ENCODE measurements around the gene ATP2B1. TPM values are rescaled to one million over a fixed set of nuclear protein-coding genes. Genes with fewer than 3 reads are reported as not detected.

ATP2B1 gene
- polyA plus RNA-seq, 1 donor = 95.6 TPM

GRCh38 chr12:89661706-89662330 is 46.8 kb downstream of the ATP2B1 start:
- no peak overlapping the region for H3K4me3 ChIP-seq (ENCODE audit: low read length)
- H3K4me1 ChIP-seq (ENCODE audit: control insufficient read depth, insufficient read depth, low read length) = peaks cover 3% of the 10 kb centered on the region
- DNase-seq = peak in 1 of 2 donors; percentile 15
- H3K27me3 ChIP-seq (ENCODE audit: control insufficient read depth, insufficient read depth, low read length) = no peaks in the 10 kb centered on the region
- peak overlapping the region; percentile 36 for H3K27ac ChIP-seq (ENCODE audit: low read length)
- WGBS (ENCODE audit: insufficient coverage, low lambda C conversion rate) = 20% methylated on average over 1 of the region's 4 CpGs
- H3K36me3 ChIP-seq (ENCODE audit: control insufficient read depth, insufficient read depth, low read length) = no peaks in the 10 kb centered on the region
- no peaks in the 10 kb centered on the region for H3K9me3 ChIP-seq (ENCODE audit: control insufficient read depth, low read depth, low read length)

- H3K4me3 ChIP-seq (ENCODE audit: low read length) = no peak overlapping the region
- peaks cover 1% of the 10 kb centered on the region for H3K36me3 ChIP-seq (ENCODE audit: control insufficient read depth, insufficient read depth, low read length)
- no peak overlapping the region for H3K27ac ChIP-seq (ENCODE audit: low read length)
- DNase-seq = no peak
- H3K9me3 ChIP-seq (ENCODE audit: control insufficient read depth, low read depth, low read length) = no peaks in the 10 kb centered on the region
- H3K27me3 ChIP-seq (ENCODE audit: control insufficient read depth, insufficient read depth, low read length) = no peaks in the 10 kb centered on the region
- peaks cover 3% of the 10 kb centered on the region for H3K4me1 ChIP-seq (ENCODE audit: control insufficient read depth, insufficient read depth, low read length)
- WGBS (ENCODE audit: insufficient coverage, low lambda C conversion rate) = no CpG with 5 or more reads among the region's 1 CpG
Measured at GRCh38 chr12:89657739-89658138, 50.9 kb downstream of the ATP2B1 start.

DNA sequence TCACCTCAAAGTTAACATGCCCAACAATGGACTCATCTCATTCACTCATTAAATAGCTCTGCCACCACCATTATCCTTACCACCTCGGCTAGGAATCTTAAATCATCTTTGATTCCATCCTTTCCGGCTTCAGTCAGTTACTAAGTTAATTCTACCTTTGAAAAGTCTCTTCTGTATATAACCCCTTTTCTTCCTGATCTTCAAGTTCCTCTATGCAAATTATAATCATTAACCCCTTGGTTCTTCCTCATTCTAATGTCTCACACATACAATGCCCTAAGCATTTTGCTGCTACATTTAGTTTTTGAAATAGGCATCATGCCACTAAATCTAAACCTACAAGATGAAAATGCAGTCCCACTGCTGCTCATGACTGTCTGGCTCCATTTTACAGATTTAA is 51.6 kb downstream of the ATP2B1 start:
- peaks cover 3% of the 10 kb centered on the region for H3K4me1 ChIP-seq (ENCODE audit: control insufficient read depth, insufficient read depth, low read length)
- H3K9me3 ChIP-seq (ENCODE audit: control insufficient read depth, low read depth, low read length) = no peaks in the 10 kb centered on the region
- H3K27ac ChIP-seq (ENCODE audit: low read length) = no peak overlapping the region
- no peak overlapping the region for H3K4me3 ChIP-seq (ENCODE audit: low read length)
- H3K27me3 ChIP-seq (ENCODE audit: control insufficient read depth, insufficient read depth, low read length) = no peaks in the 10 kb centered on the region
- DNase-seq = no peak
- peaks cover 4% of the 10 kb centered on the region for H3K36me3 ChIP-seq (ENCODE audit: control insufficient read depth, insufficient read depth, low read length)
- 100% methylated on average over 2 of the region's 2 CpGs for WGBS (ENCODE audit: insufficient coverage, low lambda C conversion rate)

- H3K27ac ChIP-seq (ENCODE audit: low read length) = peak overlapping the region; percentile 18
- H3K4me3 ChIP-seq (ENCODE audit: low read length) = no peak overlapping the region
- no peaks in the 10 kb centered on the region for H3K9me3 ChIP-seq (ENCODE audit: control insufficient read depth, low read depth, low read length)
- DNase-seq = peak; percentile 28 to 68
- H3K36me3 ChIP-seq (ENCODE audit: control insufficient read depth, insufficient read depth, low read length) = peaks cover 4% of the 10 kb centered on the region
- H3K4me1 ChIP-seq (ENCODE audit: control insufficient read depth, insufficient read depth, low read length) = peaks cover 3% of the 10 kb centered on the region
- H3K27me3 ChIP-seq (ENCODE audit: control insufficient read depth, insufficient read depth, low read length) = no peaks in the 10 kb centered on the region
- WGBS (ENCODE audit: insufficient coverage, low lambda C conversion rate) = 60% methylated on average over 1 of the region's 1 CpG
Measured at GRCh38 chr12:89655841-89656240, 52.8 kb downstream of the ATP2B1 start.

- WGBS (ENCODE audit: insufficient coverage, low lambda C conversion rate) = no CpG with 5 or more reads among the region's 4 CpGs
Measured at GRCh38 chr12:89651192-89651591, 57.4 kb downstream of the ATP2B1 start.

GRCh38 chr12:89650239-89650638 is 58.4 kb downstream of the ATP2B1 start:
- whole genome bisulfite sequencing (ENCODE audit: insufficient coverage, low lambda C conversion rate) = 100% methylated on average over 1 of the region's 2 CpGs
- no peak for DNase-seq
- H3K27ac ChIP-seq (ENCODE audit: low read length) = no peak overlapping the region
- H3K9me3 ChIP-seq (ENCODE audit: control insufficient read depth, low read depth, low read length) = no peaks in the 10 kb centered on the region
- H3K4me1 ChIP-seq (ENCODE audit: control insufficient read depth, insufficient read depth, low read length) = peaks cover 8% of the 10 kb centered on the region
- peaks cover 26% of the 10 kb centered on the region for H3K36me3 ChIP-seq (ENCODE audit: control insufficient read depth, insufficient read depth, low read length)
- no peak overlapping the region for H3K4me3 ChIP-seq (ENCODE audit: low read length)
- H3K27me3 ChIP-seq (ENCODE audit: control insufficient read depth, insufficient read depth, low read length) = no peaks in the 10 kb centered on the region

More at GRCh38 chr12:89651192-89651591, 57.4 kb downstream of the ATP2B1 start:
- H3K4me1 ChIP-seq (ENCODE audit: control insufficient read depth, insufficient read depth, low read length) = peaks cover 8% of the 10 kb centered on the region
- peaks cover 23% of the 10 kb centered on the region for H3K36me3 ChIP-seq (ENCODE audit: control insufficient read depth, insufficient read depth, low read length)
- H3K4me3 ChIP-seq (ENCODE audit: low read length) = no peak overlapping the region
- no peaks in the 10 kb centered on the region for H3K27me3 ChIP-seq (ENCODE audit: control insufficient read depth, insufficient read depth, low read length)
- no peak for DNase-seq
- H3K27ac ChIP-seq (ENCODE audit: low read length) = no peak overlapping the region
- H3K9me3 ChIP-seq (ENCODE audit: control insufficient read depth, low read depth, low read length) = no peaks in the 10 kb centered on the region

DNA sequence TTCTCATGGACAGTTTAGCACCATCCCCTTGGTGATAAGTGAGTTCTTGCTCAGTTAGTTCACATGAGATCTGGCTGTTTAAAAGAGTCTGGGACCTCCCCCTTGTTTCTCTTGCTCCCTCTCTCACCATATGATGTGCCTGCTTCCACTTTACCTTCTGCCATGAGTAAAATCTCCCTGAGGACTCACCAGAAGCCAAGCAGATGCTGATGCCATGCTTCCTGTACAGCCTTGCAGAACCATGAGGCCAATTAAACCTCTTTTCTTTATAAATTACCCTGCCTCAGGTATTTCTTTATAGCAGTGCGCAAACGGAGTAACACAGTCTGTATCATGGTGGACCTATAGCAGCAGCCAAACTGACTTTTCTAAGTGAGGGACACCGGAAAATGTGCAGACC is 58.8 kb downstream of the ATP2B1 start:
- Histone ChIP-seq H3K27me3 (ENCODE audit: control insufficient read depth, insufficient read depth, low read length) (no peaks in the 10 kb centered on the region), H3K4me3 (ENCODE audit: low read length) (no peak overlapping the region), H3K36me3 (ENCODE audit: control insufficient read depth, insufficient read depth, low read length) (peaks cover 26% of the 10 kb centered on the region), H3K4me1 (ENCODE audit: control insufficient read depth, insufficient read depth, low read length) (peaks cover 8% of the 10 kb centered on the region), H3K9me3 (ENCODE audit: control insufficient read depth, low read depth, low read length) (no peaks in the 10 kb centered on the region), H3K27ac (ENCODE audit: low read length) (no peak overlapping the region)
- WGBS (ENCODE audit: insufficient coverage, low lambda C conversion rate) = no CpG with 5 or more reads among the region's 3 CpGs
- DNase-seq = no peak

DNA sequence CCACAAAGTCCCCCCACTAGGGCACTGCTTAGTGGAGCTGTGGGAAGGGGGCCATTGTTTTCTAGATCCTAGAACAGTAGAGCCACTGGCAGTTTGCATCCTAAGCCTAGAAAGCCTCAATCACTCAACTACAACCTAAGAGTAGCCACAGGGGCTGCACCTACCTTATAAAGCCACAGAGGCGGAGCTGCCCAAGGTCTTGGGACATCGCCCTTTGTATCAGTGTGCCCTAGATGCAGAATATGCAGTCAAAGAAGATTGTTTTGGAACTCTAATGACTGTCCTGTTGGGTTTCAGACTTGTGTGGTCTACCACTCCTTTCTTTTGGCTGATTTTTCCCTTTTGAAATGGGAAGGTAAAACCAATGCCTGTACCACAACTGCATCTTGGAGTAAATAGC is 59.5 kb downstream of the ATP2B1 start:
- WGBS (ENCODE audit: insufficient coverage, low lambda C conversion rate) = no CpG with 5 or more reads among the region's 2 CpGs
- H3K27ac ChIP-seq (ENCODE audit: low read length) = peak overlapping the region; percentile 40
- no peak overlapping the region for H3K4me3 ChIP-seq (ENCODE audit: low read length)
- H3K36me3 ChIP-seq (ENCODE audit: control insufficient read depth, insufficient read depth, low read length) = peaks cover 26% of the 10 kb centered on the region
- H3K27me3 ChIP-seq (ENCODE audit: control insufficient read depth, insufficient read depth, low read length) = no peaks in the 10 kb centered on the region
- no peak for DNase-seq
- peaks cover 11% of the 10 kb centered on the region for H3K4me1 ChIP-seq (ENCODE audit: control insufficient read depth, insufficient read depth, low read length)
- H3K9me3 ChIP-seq (ENCODE audit: control insufficient read depth, low read depth, low read length) = no peaks in the 10 kb centered on the region

DNA sequence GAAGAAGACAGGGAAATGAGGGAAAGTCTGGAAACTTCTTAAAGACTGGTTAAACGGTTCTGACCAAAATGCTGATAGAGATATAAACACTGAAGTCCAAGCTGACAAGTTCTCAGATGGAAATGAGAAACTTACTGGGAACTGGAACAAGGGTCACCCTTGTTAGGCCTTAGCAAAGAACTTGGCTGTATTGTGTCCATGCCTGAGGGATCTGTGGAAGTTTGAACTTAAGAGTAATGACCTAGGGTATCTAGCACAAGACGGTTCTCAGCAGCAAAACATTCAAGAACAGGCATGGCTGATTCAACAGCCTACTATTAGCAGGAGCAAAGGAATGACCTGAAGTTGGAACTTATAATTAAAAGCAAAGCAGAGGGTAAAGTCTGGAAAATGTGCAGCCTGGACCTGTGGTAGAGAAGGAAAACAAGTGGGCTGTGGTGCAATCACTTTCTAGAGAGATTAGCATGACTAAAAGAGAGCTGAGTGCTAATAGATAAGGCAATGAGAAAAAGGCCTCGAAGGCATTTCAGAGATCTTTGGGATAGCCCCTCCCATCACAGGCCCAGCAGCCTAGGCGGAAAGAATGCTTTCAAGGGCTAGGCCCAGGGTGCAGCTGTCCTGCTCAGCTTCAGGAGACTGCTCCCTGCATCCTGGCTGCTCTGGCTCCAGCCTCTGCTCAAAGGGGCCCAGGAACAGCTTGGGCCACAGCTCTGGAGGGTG is 60.3 kb downstream of the ATP2B1 start:
- peak; percentile 63 to 81 for DNase-seq
- peaks cover 26% of the 10 kb centered on the region for H3K36me3 ChIP-seq (ENCODE audit: control insufficient read depth, insufficient read depth, low read length)
- no peaks in the 10 kb centered on the region for H3K9me3 ChIP-seq (ENCODE audit: control insufficient read depth, low read depth, low read length)
- peak overlapping the region; percentile 54 for H3K27ac ChIP-seq (ENCODE audit: low read length)
- no peaks in the 10 kb centered on the region for H3K27me3 ChIP-seq (ENCODE audit: control insufficient read depth, insufficient read depth, low read length)
- H3K4me1 ChIP-seq (ENCODE audit: control insufficient read depth, insufficient read depth, low read length) = peaks cover 11% of the 10 kb centered on the region
- no peak overlapping the region for H3K4me3 ChIP-seq (ENCODE audit: low read length)
- 33% methylated on average over 2 of the region's 4 CpGs for WGBS (ENCODE audit: insufficient coverage, low lambda C conversion rate)

DNA sequence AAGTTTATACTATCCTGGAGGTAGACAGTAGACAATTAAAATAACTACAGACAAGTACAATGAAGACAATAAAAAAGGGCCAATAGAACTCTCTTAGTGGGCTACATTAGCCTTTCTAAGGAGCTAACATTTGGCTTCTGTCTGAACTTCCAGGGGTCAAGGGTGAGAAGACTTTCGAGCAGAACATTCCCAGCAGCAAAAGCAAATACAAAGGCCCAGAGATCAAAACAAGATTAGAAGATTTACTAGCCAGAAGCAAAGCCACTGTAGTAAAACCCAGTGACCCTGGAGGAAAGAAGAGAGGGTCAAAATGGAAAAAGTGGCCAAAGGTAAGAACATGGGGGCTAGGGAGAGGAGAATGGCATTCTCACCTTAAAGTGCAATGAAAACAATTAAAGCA is 63.2 kb downstream of the ATP2B1 start:
- WGBS (ENCODE audit: insufficient coverage, low lambda C conversion rate) = 60% methylated on average over 1 of the region's 1 CpG
- no peak overlapping the region for H3K4me3 ChIP-seq (ENCODE audit: low read length)
- peaks cover 26% of the 10 kb centered on the region for H3K36me3 ChIP-seq (ENCODE audit: control insufficient read depth, insufficient read depth, low read length)
- no peak overlapping the region for H3K27ac ChIP-seq (ENCODE audit: low read length)
- no peaks in the 10 kb centered on the region for H3K27me3 ChIP-seq (ENCODE audit: control insufficient read depth, insufficient read depth, low read length)
- no peak for DNase-seq
- H3K4me1 ChIP-seq (ENCODE audit: control insufficient read depth, insufficient read depth, low read length) = peaks cover 11% of the 10 kb centered on the region
- H3K9me3 ChIP-seq (ENCODE audit: control insufficient read depth, low read depth, low read length) = no peaks in the 10 kb centered on the region

All from large intestine (tissue), 3 donors.